Stimulated activated effector memory CD8-positive, alpha-beta T cell treated with anti-CD3 and anti-CD28 coated beads, Interleukin-12 subunit alpha, Interleukin-12 subunit beta, amount 100 ng/mL, for 72 hours (primary cell): ENCODE measurements around the gene PDE11A.
A peak's percentile ranks its signal among the peaks of the same experiment; 100 is the strongest.

ENCODE experiments used
- ATAC-seq: fragments of 150-1000 bp; cut with Tn5 transposase; 2 replicates; pipeline ENCODE4 v1.10.0; 2021
- DNase-seq, 2 donors: peaks; one replicate each; pipeline ENCODE4 v3.0.0; 2021 to 2022; ENCODE audit warnings: low spot score in 2 of 2
- H3K27ac Mint-ChIP-seq: one replicate; pipeline ENCODE4 v1.8.0; 2022; ENCODE audit warnings: mild to moderate bottlenecking, mixed read lengths
- H3K36me3 Mint-ChIP-seq: one replicate; pipeline ENCODE4 v1.8.0; 2022; ENCODE audit warnings: mild to moderate bottlenecking, mixed read lengths
- H3K4me1 Mint-ChIP-seq: one replicate; pipeline ENCODE4 v1.8.0; 2022; ENCODE audit warnings: mixed read lengths
- H3K4me3 Mint-ChIP-seq: one replicate; pipeline ENCODE4 v1.8.0; 2022; ENCODE audit warnings: mild to moderate bottlenecking, mixed read lengths
- H3K9me3 Mint-ChIP-seq: one replicate; pipeline ENCODE4 v1.8.0; 2022; ENCODE audit warnings: mixed read lengths

Gene PDE11A

GRCh38 chr2:177778472-177778871 is 294.1 kb downstream of the PDE11A start:
- ATAC-seq (no peak), DNase-seq (no peak)
- peaks cover 6% of the 10 kb centered on the region for H3K36me3 Mint-ChIP-seq
- no peak overlapping the region for H3K27ac Mint-ChIP-seq
- H3K4me3 Mint-ChIP-seq = no peak overlapping the region
- H3K4me1 Mint-ChIP-seq = peaks cover 15% of the 10 kb centered on the region
- no peaks in the 10 kb centered on the region for H3K9me3 Mint-ChIP-seq

- ATAC-seq = no peak
- H3K36me3 Mint-ChIP-seq = no peaks in the 10 kb centered on the region
- no peak overlapping the region for H3K27ac Mint-ChIP-seq
- H3K9me3 Mint-ChIP-seq = no peaks in the 10 kb centered on the region
- no peak overlapping the region for H3K4me3 Mint-ChIP-seq
- peaks cover 4% of the 10 kb centered on the region for H3K4me1 Mint-ChIP-seq
- no peak for DNase-seq
Measured at GRCh38 chr2:177772529-177772928, 300.0 kb downstream of the PDE11A start.

GRCh38 chr2:177771191-177771590 is 301.4 kb downstream of the PDE11A start:
- Mint-ChIP-seq H3K4me1 (peaks cover 4% of the 10 kb centered on the region), H3K36me3 (no peaks in the 10 kb centered on the region), H3K27ac (no peak overlapping the region), H3K9me3 (no peaks in the 10 kb centered on the region), H3K4me3 (no peak overlapping the region)
- no peak for ATAC-seq
- no peak for DNase-seq

- H3K27ac Mint-ChIP-seq = no peak overlapping the region
- no peak overlapping the region for H3K4me3 Mint-ChIP-seq
- H3K4me1 Mint-ChIP-seq = peaks cover 9% of the 10 kb centered on the region
- ATAC-seq (no peak), DNase-seq (no peak)
- H3K36me3 Mint-ChIP-seq = no peaks in the 10 kb centered on the region
- no peaks in the 10 kb centered on the region for H3K9me3 Mint-ChIP-seq
Measured at GRCh38 chr2:177767768-177768167, 304.8 kb downstream of the PDE11A start.

GRCh38 chr2:177765698-177766097 is 306.9 kb downstream of the PDE11A start:
- Mint-ChIP-seq H3K36me3 (no peaks in the 10 kb centered on the region), H3K4me3 (no peak overlapping the region), H3K9me3 (no peaks in the 10 kb centered on the region), H3K27ac (no peak overlapping the region), H3K4me1 (peaks cover 9% of the 10 kb centered on the region)
- no peak for ATAC-seq
- DNase-seq = no peak

GRCh38 chr2:177763531-177764265 is 308.9 kb downstream of the PDE11A start:
- no peak overlapping the region for H3K4me3 Mint-ChIP-seq

GRCh38 chr2:177759443-177759842 is 313.1 kb downstream of the PDE11A start:
- Mint-ChIP-seq H3K9me3 (no peaks in the 10 kb centered on the region), H3K27ac (no peak overlapping the region), H3K4me1 (peaks cover 5% of the 10 kb centered on the region), H3K4me3 (no peak overlapping the region), H3K36me3 (no peaks in the 10 kb centered on the region)
- no peak for ATAC-seq
- no peak for DNase-seq

More at GRCh38 chr2:177763531-177764265, 308.9 kb downstream of the PDE11A start:
- Mint-ChIP-seq H3K9me3 (no peaks in the 10 kb centered on the region), H3K27ac (no peak overlapping the region), H3K36me3 (no peaks in the 10 kb centered on the region), H3K4me1 (peaks cover 9% of the 10 kb centered on the region)
- ATAC-seq (peak; percentile 94), DNase-seq (peak; percentile 65 to 82)

- Mint-ChIP-seq H3K27ac (no peak overlapping the region), H3K36me3 (no peaks in the 10 kb centered on the region), H3K4me3 (no peak overlapping the region), H3K9me3 (no peaks in the 10 kb centered on the region), H3K4me1 (peaks cover 5% of the 10 kb centered on the region)
- DNase-seq (no peak), ATAC-seq (no peak)
Measured at GRCh38 chr2:177758591-177759371, 313.8 kb downstream of the PDE11A start.

- no peak overlapping the region for H3K27ac Mint-ChIP-seq
- no peaks in the 10 kb centered on the region for H3K4me1 Mint-ChIP-seq
- no peaks in the 10 kb centered on the region for H3K36me3 Mint-ChIP-seq
- ATAC-seq (no peak), DNase-seq (no peak)
- no peaks in the 10 kb centered on the region for H3K9me3 Mint-ChIP-seq
- no peak overlapping the region for H3K4me3 Mint-ChIP-seq
Measured at GRCh38 chr2:177756336-177756735, 316.2 kb downstream of the PDE11A start.

- no peak overlapping the region for H3K27ac Mint-ChIP-seq
- H3K36me3 Mint-ChIP-seq = no peaks in the 10 kb centered on the region
- H3K9me3 Mint-ChIP-seq = no peaks in the 10 kb centered on the region
- no peak overlapping the region for H3K4me3 Mint-ChIP-seq
- ATAC-seq (no peak), DNase-seq (no peak)
- no peaks in the 10 kb centered on the region for H3K4me1 Mint-ChIP-seq
Measured at GRCh38 chr2:177754492-177754873, 318.1 kb downstream of the PDE11A start.

GRCh38 chr2:177753682-177754491 is 318.7 kb downstream of the PDE11A start:
- ATAC-seq = no peak
- DNase-seq = no peak

GRCh38 chr2:177748360-177748759 is 324.2 kb downstream of the PDE11A start:
- ATAC-seq = no peak
- H3K4me3 Mint-ChIP-seq = no peak overlapping the region
- H3K9me3 Mint-ChIP-seq = no peaks in the 10 kb centered on the region
- H3K27ac Mint-ChIP-seq = no peak overlapping the region
- no peak for DNase-seq
- no peaks in the 10 kb centered on the region for H3K36me3 Mint-ChIP-seq
- H3K4me1 Mint-ChIP-seq = no peaks in the 10 kb centered on the region

More at GRCh38 chr2:177753682-177754491, 318.7 kb downstream of the PDE11A start:
- H3K9me3 Mint-ChIP-seq = no peaks in the 10 kb centered on the region
- no peaks in the 10 kb centered on the region for H3K4me1 Mint-ChIP-seq
- no peaks in the 10 kb centered on the region for H3K36me3 Mint-ChIP-seq
- H3K4me3 Mint-ChIP-seq = no peak overlapping the region
- no peak overlapping the region for H3K27ac Mint-ChIP-seq

GRCh38 chr2:177747384-177747783 is 325.2 kb downstream of the PDE11A start:
- DNase-seq = no peak
- no peaks in the 10 kb centered on the region for H3K9me3 Mint-ChIP-seq

GRCh38 chr2:177746358-177746757 is 326.2 kb downstream of the PDE11A start:
- Mint-ChIP-seq H3K36me3 (no peaks in the 10 kb centered on the region), H3K4me3 (no peak overlapping the region), H3K27ac (no peak overlapping the region), H3K4me1 (no peaks in the 10 kb centered on the region), H3K9me3 (no peaks in the 10 kb centered on the region)
- ATAC-seq (no peak), DNase-seq (no peak)

More at GRCh38 chr2:177747384-177747783, 325.2 kb downstream of the PDE11A start:
- Mint-ChIP-seq H3K4me1 (no peaks in the 10 kb centered on the region), H3K36me3 (no peaks in the 10 kb centered on the region), H3K4me3 (no peak overlapping the region), H3K27ac (no peak overlapping the region)
- ATAC-seq = no peak

GRCh38 chr2:177745531-177745930 is 327.0 kb downstream of the PDE11A start:
- no peaks in the 10 kb centered on the region for H3K4me1 Mint-ChIP-seq
- ATAC-seq = no peak
- no peak overlapping the region for H3K4me3 Mint-ChIP-seq
- DNase-seq = no peak
- no peaks in the 10 kb centered on the region for H3K9me3 Mint-ChIP-seq
- H3K27ac Mint-ChIP-seq = no peak overlapping the region
- H3K36me3 Mint-ChIP-seq = no peaks in the 10 kb centered on the region
